GM15510 (cell line): ENCODE results near the gene ZSWIM7.
A peak's percentile ranks its signal among the peaks of the same experiment; 100 is the strongest.

Experiments
- POLR2A ChIP-seq: IDR thresholded peaks from 3 replicates; pipeline ENCODE4 v1.6.1; 2011; ENCODE audit warnings: borderline replicate concordance; ENCODE audit not compliant: insufficient read length; ENCODE audit errors: extremely low read depth

The ZSWIM7 gene

GRCh38 chr17:15999141-15999973, at the start of gene ZSWIM7, which contains the start of gene TTC19:
Gene ZSWIM7, minus strand, starts transcription at chr17:15999704. Its CDS starts 110 bp downstream, at chr17:15999594.
Gene TTC19, plus strand, starts transcription at chr17:15999824. Its CDS starts 25 bp downstream, at chr17:15999849.
- peak; percentile 98 for TF ChIP-seq POLR2A

DNA sequence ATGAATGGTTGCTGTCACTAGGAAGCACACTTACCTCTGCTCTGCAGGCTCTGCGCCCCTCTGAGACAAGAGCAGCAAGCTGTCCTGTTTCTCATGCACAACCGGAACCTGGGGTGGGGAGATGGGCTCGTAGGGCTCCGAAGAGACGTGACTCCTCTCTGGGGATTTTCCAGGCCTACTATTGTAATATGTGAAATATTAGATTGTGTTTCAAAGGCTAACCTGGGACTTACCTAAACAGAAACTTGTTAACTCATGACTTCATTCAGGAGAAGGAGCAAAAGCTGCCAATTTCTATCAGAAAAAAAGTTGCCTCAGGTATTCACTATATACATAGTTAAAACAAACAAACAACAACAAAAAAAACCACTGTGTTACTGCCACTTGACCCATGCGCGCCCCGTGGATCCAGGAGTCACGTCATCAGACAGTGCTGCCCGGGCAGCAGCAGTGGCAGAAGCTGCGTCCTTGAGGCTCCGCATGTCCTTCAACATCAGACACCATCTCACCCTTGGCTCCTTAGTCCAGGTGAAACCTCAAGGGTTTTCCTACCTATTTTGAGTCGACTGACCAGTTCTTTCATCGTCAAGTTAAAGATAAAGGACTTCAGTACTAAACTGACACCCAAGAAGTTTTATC, 49.4 kb upstream of the ZSWIM7 start:
- TF ChIP-seq POLR2A: no peak

- TF ChIP-seq POLR2A: no peak
These were observed 47.5 kb upstream of the ZSWIM7 start for GRCh38 chr17:16046966-16047365.

- no peak for TF ChIP-seq POLR2A
These were observed 45.0 kb upstream of the ZSWIM7 start for GRCh38 chr17:16044487-16044886.

- TF ChIP-seq POLR2A: no peak
These were observed 41.3 kb upstream of the ZSWIM7 start for GRCh38 chr17:16040710-16041251.

- TF ChIP-seq POLR2A: no peak
These were observed 38.1 kb upstream of the ZSWIM7 start for GRCh38 chr17:16037636-16038035.

GRCh38 chr17:16036261-16036660, 36.8 kb upstream of the ZSWIM7 start:
- TF ChIP-seq POLR2A: no peak

DNA sequence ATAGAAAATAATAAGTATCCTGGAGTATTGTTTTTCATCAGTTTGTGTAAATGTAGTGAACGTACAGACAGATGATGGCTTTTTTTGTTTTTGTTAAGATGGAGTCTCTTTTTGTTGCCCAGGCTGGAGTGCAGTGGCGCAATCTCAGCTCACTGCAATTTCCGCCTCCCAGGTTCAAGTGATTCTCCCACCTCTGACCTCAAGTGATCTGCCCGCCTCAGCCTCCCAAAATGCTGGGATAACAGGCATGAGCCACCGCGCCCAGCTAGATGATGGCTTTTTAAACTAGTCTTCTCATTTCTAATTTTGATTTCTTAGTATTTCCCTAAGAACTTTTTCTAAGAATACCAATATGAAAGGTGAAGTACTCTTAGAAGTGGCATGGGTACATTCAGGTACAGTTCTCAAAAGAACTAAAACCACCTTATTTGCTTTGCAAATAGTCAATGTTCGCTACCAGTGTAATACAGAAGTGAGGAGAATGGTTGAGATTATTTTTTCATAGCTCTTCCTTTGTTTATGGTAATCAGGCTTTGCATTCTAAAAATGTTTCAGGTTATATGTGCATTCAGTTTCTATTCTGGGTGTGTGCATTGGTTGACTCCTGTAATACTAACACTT, 34.3 kb upstream of the ZSWIM7 start:
- no peak for TF ChIP-seq POLR2A

- no peak for TF ChIP-seq POLR2A
These were observed 28.4 kb upstream of the ZSWIM7 start for GRCh38 chr17:16027708-16028584.

- TF ChIP-seq POLR2A: no peak
These were observed 27.4 kb upstream of the ZSWIM7 start for GRCh38 chr17:16026895-16027294.

DNA sequence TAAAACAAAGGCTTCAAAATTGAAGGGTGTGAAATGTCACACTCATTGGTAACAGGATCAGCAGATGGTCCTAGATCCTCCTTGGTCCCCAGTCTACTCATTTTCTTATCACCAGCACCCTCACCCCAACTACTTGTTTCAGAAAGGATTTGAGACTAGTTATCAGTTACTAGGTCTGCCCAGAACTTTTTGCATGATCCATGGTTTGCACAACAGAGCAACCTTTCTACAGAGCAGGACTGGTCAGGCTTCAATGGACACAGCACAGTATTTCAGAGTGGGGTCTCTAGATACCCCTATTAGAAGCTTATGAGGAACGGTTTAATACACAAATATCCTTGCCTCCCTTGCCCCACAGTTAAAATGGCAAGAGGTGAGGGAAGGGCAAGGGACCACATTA, 25.7 kb upstream of the ZSWIM7 start:
- no peak for TF ChIP-seq POLR2A

- no peak for TF ChIP-seq POLR2A
These were observed 24.4 kb upstream of the ZSWIM7 start for GRCh38 chr17:16023881-16024280.

GRCh38 chr17:16019347-16019746, 19.8 kb upstream of the ZSWIM7 start:
- no peak for TF ChIP-seq POLR2A

- TF ChIP-seq POLR2A: no peak
These were observed 14.5 kb upstream of the ZSWIM7 start for GRCh38 chr17:16013943-16014407.

GRCh38 chr17:16007439-16007838, 7.9 kb upstream of the ZSWIM7 start:
- TF ChIP-seq POLR2A: no peak

DNA sequence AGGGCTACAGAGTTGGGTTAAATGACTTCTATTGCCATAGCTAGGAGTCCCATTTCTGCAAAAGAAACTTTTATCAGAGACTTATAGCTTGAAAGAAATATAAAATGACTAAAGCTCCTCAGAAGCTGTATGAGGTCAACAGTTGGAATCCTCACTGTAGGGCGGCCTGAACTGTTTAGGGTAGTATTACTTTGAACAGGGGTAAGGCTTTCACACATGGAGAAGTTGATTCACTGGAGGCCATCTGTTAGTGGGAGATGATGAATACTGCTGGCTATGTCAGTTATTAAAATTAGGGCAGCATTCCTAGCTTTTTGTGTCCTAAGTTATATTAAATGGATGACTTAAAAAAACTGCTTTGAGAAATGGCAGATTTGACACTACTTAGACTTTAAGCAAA, 6.1 kb upstream of the ZSWIM7 start:
- no peak for TF ChIP-seq POLR2A
